K562 (cell line): ENCODE data around the gene CUL9.

ENCODE experiments used
- CHD2 ChIP-seq: IDR thresholded peaks from 2 replicates; pipeline ENCODE4 v1.6.1; 2011; ENCODE audit warnings: low read depth, low read length
- CTCF ChIP-seq, 3 experiments: IDR thresholded peaks in 2 of 3; conservative IDR thresholded peaks in 1 of 3; 2 replicates each; pipeline ENCODE4 v1.5.1; 2011 to 2012; ENCODE audit warnings: low read length in 3 of 3, mild to moderate bottlenecking in 3 of 3, control low read depth in 2 of 3, improper control_type of control experiment in 1 of 3, inconsistent platforms in 1 of 3, low read depth in 1 of 3, mixed read lengths in 1 of 3, moderate library complexity in 1 of 3; ENCODE audit not compliant: insufficient read depth in 2 of 3
- GABPA ChIP-seq: fragments of 200-800 bp; sonication (Bioruptor generic); conservative IDR thresholded peaks from 2 replicates; pipeline ENCODE4 v1.6.1; 2016; ENCODE audit warnings: low read depth, missing genetic modification characterization, missing compliant biosample characterization
- HDAC2 ChIP-seq: fragments of 450-650 bp; IDR thresholded peaks from 2 replicates; pipeline ENCODE4 v1.6.1; 2016; ENCODE audit warnings: mild to moderate bottlenecking
- MXI1 ChIP-seq: IDR thresholded peaks from 2 replicates; pipeline ENCODE4 v1.6.1; 2011; ENCODE audit warnings: low read depth, mild to moderate bottlenecking, improper control_type of control experiment, low read length
- PATZ1 ChIP-seq: fragments of 250-450 bp; sonication (Bioruptor Pico); IDR thresholded peaks from 2 replicates; pipeline ENCODE4 v1.5.0; 2020; ENCODE audit warnings: mild to moderate bottlenecking, borderline replicate concordance
- POLR2A ChIP-seq: fragments of 450-650 bp; conservative IDR thresholded peaks from 2 replicates; pipeline ENCODE4 v1.6.1; 2016
- SMARCC2 ChIP-seq: fragments of 450-650 bp; IDR thresholded peaks from 2 replicates; pipeline ENCODE4 v1.6.1; 2017; ENCODE audit warnings: antibody characterized with exemption, moderate library complexity, mild to moderate bottlenecking, low read depth
- ZNF140 ChIP-seq: fragments of 250-450 bp; sonication (Bioruptor Pico); IDR thresholded peaks from 2 replicates; pipeline ENCODE4 v1.8.0; 2021; ENCODE audit warnings: moderate library complexity, mild to moderate bottlenecking, inconsistent platforms
- ZNF785 ChIP-seq: fragments of 250-450 bp; sonication (Bioruptor Pico); IDR thresholded peaks from 2 replicates; pipeline ENCODE4 v1.4.0; 2020; ENCODE audit warnings: mild to moderate bottlenecking
- ZSCAN29 ChIP-seq: fragments of 450-650 bp; IDR thresholded peaks from 2 replicates; pipeline ENCODE4 v1.6.1; 2017

- TF ChIP-seq CHD2 = no peak
- TF ChIP-seq CTCF (IDR thresholded peaks at IDR 0.05 in 2 of 3, conservative IDR thresholded peaks at IDR 0.05 in 1 of 3; ENCODE audit: insufficient read depth in 2 of 3, low read depth in 1 of 3, low read length in 3 of 3) = no peak
- TF ChIP-seq PATZ1 (CRISPR knock-in tag) = no peak
- TF ChIP-seq ZSCAN29 = no peak
- no peak for TF ChIP-seq MXI1
- TF ChIP-seq HDAC2 = no peak
- no peak for TF ChIP-seq ZNF785 (CRISPR knock-in tag)
- TF ChIP-seq GABPA (tag) = no peak
- TF ChIP-seq POLR2A = no peak
- no peak for TF ChIP-seq ZNF140
- TF ChIP-seq SMARCC2 = no peak
Measured at GRCh38 chr6:43202451-43202850, 20.5 kb downstream of the CUL9 start.
